Testis (tissue), 3 donors: ENCODE data around the gene PTPN13. TPM values are rescaled to one million over a fixed set of nuclear protein-coding genes. Genes with fewer than 3 reads are reported as not detected.

Experiments
- DNase-seq: peaks from one replicate; pipeline ENCODE4 v3.0.0-alpha.2; 2019
- H3K27ac ChIP-seq, 2 donors: fragments of 200-600 bp; sonication (generic); one replicate each; pipeline ENCODE4 v1.5.1; 2019
- H3K27me3 ChIP-seq: fragments of 200-600 bp; sonication (generic); one replicate; pipeline ENCODE4 v1.5.1; 2019
- H3K36me3 ChIP-seq: fragments of 200-600 bp; sonication (generic); one replicate; pipeline ENCODE4 v1.5.1; 2017; ENCODE audit warnings: low read depth; ENCODE audit errors: missing control alignments
- H3K4me1 ChIP-seq: fragments of 200-600 bp; sonication (generic); one replicate; pipeline ENCODE4 v1.5.1; 2019
- H3K4me3 ChIP-seq, 2 donors: fragments of 200-600 bp; sonication (generic); one replicate each; pipeline ENCODE4 v1.5.1; 2017 to 2019
- H3K9me3 ChIP-seq: fragments of 200-600 bp; sonication (generic); one replicate; pipeline ENCODE4 v1.5.1; 2017
- CTCF ChIP-seq, 3 experiments: fragments of 450-650 bp in 2 of 3; fragments of 200-600 bp in 1 of 3; sonication (generic) in 1 of 3; IDR thresholded peaks; one replicate each; pipeline ENCODE4 v1.5.1; 2016 to 2019; ENCODE audit warnings: antibody characterized with exemption in 3 of 3, mild to moderate bottlenecking in 2 of 3, moderate library complexity in 1 of 3
- POLR2A ChIP-seq: fragments of 450-650 bp; IDR thresholded peaks from one replicate; pipeline ENCODE4 v1.6.1; 2017; ENCODE audit warnings: antibody characterized with exemption, mild to moderate bottlenecking, moderate library complexity
- WGBS, 2 donors: methylation state at CpG; one replicate each; pipeline ENCODE4 v1.1.5; 2018; 5-methylcytosine and 5-hydroxymethylcytosine counted together
- intact Hi-C: fragments of 100-400 bp; cut with DNase I; formaldehyde crosslinking; loops from one replicate; pipeline ENCODE4 v1.15.1; 2023; ENCODE audit warnings: low total_unique reads
- polyA plus RNA-seq: library from polyadenylated mRNA; stranded (reverse); fragments of 350-450 nt; fragmentation: Illumina TruSeq; extraction: RNeasy Lipid Tissue Mini Kit (QIAGEN cat#74804); gene quantifications from one replicate; pipeline ENCODE4 v1.2.3, GENCODE V29; 2014; ENCODE audit warnings: low read depth, low replicate concordance; ENCODE audit not compliant: insufficient read depth
- total RNA-seq, 2 donors: library from RNA; depleted of rRNA; stranded (reverse); fragments of >200 nt; gene quantifications; one replicate each; pipeline ENCODE4 v1.2.3, GENCODE V29; 2016

PTPN13 gene
- total and polyA plus RNA-seq, 3 donors from 2014 or later: 30.1 to 62.0 (median 48.9) TPM

- H3K27ac ChIP-seq: no peak overlapping the region
- no peak overlapping the region for H3K4me3 ChIP-seq
- H3K4me1 ChIP-seq: no peaks in the 10 kb centered on the region
Observed at GRCh38 chr4:86762649-86763048, 168.5 kb downstream of the PTPN13 start.

GRCh38 chr4:86769794-86770193, 175.7 kb downstream of the PTPN13 start:
- Histone ChIP-seq H3K27me3 (no peaks in the 10 kb centered on the region), H3K27ac (no peak overlapping the region), H3K4me1 (no peaks in the 10 kb centered on the region), H3K4me3 (no peak overlapping the region), H3K36me3 (no peaks in the 10 kb centered on the region), H3K9me3 (no peaks in the 10 kb centered on the region)
- WGBS, 2 donors: 93 to 97% methylated on average over 4 of the region's 4 CpGs
- intact Hi-C loops: no loop called here
- TF ChIP-seq POLR2A: no peak
- no peak for TF ChIP-seq CTCF (IDR thresholded peaks at IDR 0.05)
- no peak for DNase-seq

More at GRCh38 chr4:86762649-86763048, 168.5 kb downstream of the PTPN13 start:
- intact Hi-C loops: no loop called here
- TF ChIP-seq CTCF (IDR thresholded peaks at IDR 0.05) (no peak), POLR2A (no peak)
- H3K9me3 ChIP-seq: no peaks in the 10 kb centered on the region
- WGBS, 2 donors: 93% methylated on average over 4 to 5 of the region's 5 CpGs
- H3K27me3 ChIP-seq: no peaks in the 10 kb centered on the region
- DNase-seq: no peak
- H3K36me3 ChIP-seq: no peaks in the 10 kb centered on the region

GRCh38 chr4:86771141-86771540, 177.0 kb downstream of the PTPN13 start:
- H3K9me3 ChIP-seq: no peaks in the 10 kb centered on the region
- 89 to 96% methylated on average over 1 of the region's 1 CpG for whole genome bisulfite sequencing, 2 donors
- no peaks in the 10 kb centered on the region for H3K36me3 ChIP-seq

GRCh38 chr4:86775061-86775460, 180.9 kb downstream of the PTPN13 start:
- no peak for TF ChIP-seq POLR2A
- no peak for TF ChIP-seq CTCF (IDR thresholded peaks at IDR 0.05)
- no peaks in the 10 kb centered on the region for H3K27me3 ChIP-seq
- no peak for DNase-seq
- H3K27ac ChIP-seq: no peak overlapping the region
- 82 to 92% methylated on average over 4 of the region's 4 CpGs for WGBS, 2 donors
- H3K9me3 ChIP-seq: no peaks in the 10 kb centered on the region
- intact Hi-C loops: no loop called here
- no peaks in the 10 kb centered on the region for H3K4me1 ChIP-seq
- H3K4me3 ChIP-seq: no peak overlapping the region
- H3K36me3 ChIP-seq: no peaks in the 10 kb centered on the region

More at GRCh38 chr4:86771141-86771540, 177.0 kb downstream of the PTPN13 start:
- Histone ChIP-seq H3K4me1 (no peaks in the 10 kb centered on the region), H3K27me3 (no peaks in the 10 kb centered on the region), H3K27ac (no peak overlapping the region), H3K4me3 (no peak overlapping the region)
- intact Hi-C loops: no loop called here
- DNase-seq: no peak
- no peak for TF ChIP-seq POLR2A
- TF ChIP-seq CTCF (IDR thresholded peaks at IDR 0.05): no peak

GRCh38 chr4:86778175-86778574, 184.1 kb downstream of the PTPN13 start:
- Histone ChIP-seq H3K9me3 (no peaks in the 10 kb centered on the region), H3K36me3 (no peaks in the 10 kb centered on the region), H3K4me1 (no peaks in the 10 kb centered on the region), H3K27me3 (no peaks in the 10 kb centered on the region), H3K4me3 (no peak overlapping the region), H3K27ac (no peak overlapping the region)
- intact Hi-C loops: no loop called here
- no peak for TF ChIP-seq POLR2A
- TF ChIP-seq CTCF (IDR thresholded peaks at IDR 0.05): no peak
- WGBS, 2 donors: 84 to 93% methylated on average over 4 of the region's 4 CpGs
- no peak for DNase-seq
